HL-60 (cell line): ENCODE results near the gene ENPP3.

ENCODE experiments used
- GABPA ChIP-seq: IDR thresholded peaks from 2 replicates; pipeline ENCODE4 v1.6.1; 2012; ENCODE audit warnings: low read depth
- POLR2AphosphoS5 ChIP-seq: IDR thresholded peaks from 2 replicates; pipeline ENCODE4 v1.6.1; 2012; ENCODE audit warnings: low read depth
- REST ChIP-seq: IDR thresholded peaks from 2 replicates; pipeline ENCODE4 v1.6.1; 2012; ENCODE audit warnings: low read depth; ENCODE audit not compliant: insufficient replicate concordance
- TF ChIP-seq, protein P1 (sequence below): IDR thresholded peaks from one replicate; pipeline ENCODE4 v1.5.1; 2011; ENCODE audit warnings: low read length, control low read depth, inconsistent platforms; ENCODE audit not compliant: insufficient read depth

DNA sequence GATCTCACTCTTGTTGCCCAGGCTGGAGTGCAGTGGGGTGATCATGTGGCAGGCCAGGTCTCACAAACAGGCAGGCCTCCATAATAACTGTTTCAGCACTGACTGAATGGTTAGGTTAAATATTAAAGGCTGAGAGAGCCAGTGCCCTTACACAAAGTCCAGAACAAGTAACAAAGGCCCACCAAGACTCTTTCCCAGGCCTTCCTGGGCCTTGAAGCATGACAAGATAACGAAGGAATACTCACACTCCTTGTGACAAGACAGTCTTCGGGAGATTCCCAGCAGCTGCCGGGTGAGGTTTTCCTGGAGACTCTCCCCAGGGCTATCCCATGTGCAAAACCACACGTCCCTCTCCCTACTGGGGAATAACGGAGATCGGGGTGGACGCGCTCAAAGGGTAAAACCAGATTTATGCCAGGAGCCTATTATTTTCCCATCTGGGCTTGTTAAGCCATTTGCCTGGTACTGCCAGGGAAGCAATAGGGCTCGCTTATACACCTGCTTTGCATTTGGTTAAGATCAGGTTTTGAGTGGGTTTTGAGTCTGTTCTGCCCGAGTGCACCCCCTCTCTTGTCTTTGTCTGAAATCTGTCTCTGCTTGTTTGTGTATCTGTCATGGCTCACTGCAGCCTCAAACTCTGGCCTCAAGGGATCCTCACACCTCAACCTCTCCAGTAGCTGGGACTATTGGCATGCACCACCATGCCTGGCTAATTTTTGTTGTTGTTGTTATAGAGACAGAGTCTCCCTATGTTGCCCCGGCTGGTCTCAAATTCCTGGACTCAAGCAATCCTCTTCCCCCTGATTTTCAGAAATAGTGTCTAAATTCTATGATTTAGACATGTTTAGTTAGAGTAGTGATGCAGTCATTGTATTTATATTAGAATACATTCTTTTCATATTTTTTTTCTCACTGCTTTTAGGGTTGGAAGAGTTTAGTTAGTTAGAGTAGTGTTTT, 1.4 kb upstream of the ENPP3 start:
- TF ChIP-seq, protein P1, sequence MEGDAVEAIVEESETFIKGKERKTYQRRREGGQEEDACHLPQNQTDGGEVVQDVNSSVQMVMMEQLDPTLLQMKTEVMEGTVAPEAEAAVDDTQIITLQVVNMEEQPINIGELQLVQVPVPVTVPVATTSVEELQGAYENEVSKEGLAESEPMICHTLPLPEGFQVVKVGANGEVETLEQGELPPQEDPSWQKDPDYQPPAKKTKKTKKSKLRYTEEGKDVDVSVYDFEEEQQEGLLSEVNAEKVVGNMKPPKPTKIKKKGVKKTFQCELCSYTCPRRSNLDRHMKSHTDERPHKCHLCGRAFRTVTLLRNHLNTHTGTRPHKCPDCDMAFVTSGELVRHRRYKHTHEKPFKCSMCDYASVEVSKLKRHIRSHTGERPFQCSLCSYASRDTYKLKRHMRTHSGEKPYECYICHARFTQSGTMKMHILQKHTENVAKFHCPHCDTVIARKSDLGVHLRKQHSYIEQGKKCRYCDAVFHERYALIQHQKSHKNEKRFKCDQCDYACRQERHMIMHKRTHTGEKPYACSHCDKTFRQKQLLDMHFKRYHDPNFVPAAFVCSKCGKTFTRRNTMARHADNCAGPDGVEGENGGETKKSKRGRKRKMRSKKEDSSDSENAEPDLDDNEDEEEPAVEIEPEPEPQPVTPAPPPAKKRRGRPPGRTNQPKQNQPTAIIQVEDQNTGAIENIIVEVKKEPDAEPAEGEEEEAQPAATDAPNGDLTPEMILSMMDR, result no peak
- TF ChIP-seq REST (no peak), POLR2AphosphoS5 (no peak), GABPA (no peak)
